Fibroblast of mammary gland (primary cell): ENCODE results near the gene CEACAM16.
A peak's percentile ranks its signal among the peaks of the same experiment; 100 is the strongest.

Source experiments
- DNase-seq: peaks from one replicate; pipeline ENCODE4 v3.0.0-alpha.2; 2010; ENCODE audit warnings: low read depth
- H3K4me3 ChIP-seq: 2 replicates; pipeline ENCODE4 v1.5.1; 2011; ENCODE audit warnings: low read depth, mild to moderate bottlenecking, low read length, moderate library complexity; ENCODE audit not compliant: control insufficient read depth
- CTCF ChIP-seq: conservative IDR thresholded peaks from 2 replicates; pipeline ENCODE4 v1.5.1; 2011; ENCODE audit warnings: low read depth, low read length, inconsistent platforms; ENCODE audit not compliant: control insufficient read depth, insufficient read depth

CEACAM16 gene

GRCh38 chr19:44723952-44724319 is 25.0 kb downstream of the CEACAM16 start:
- peak; percentile 81 for DNase-seq
- no peak overlapping the region for H3K4me3 ChIP-seq

GRCh38 chr19:44725251-44725650 is 26.3 kb downstream of the CEACAM16 start:
- no peak for DNase-seq
- no peak for TF ChIP-seq CTCF
- H3K4me3 ChIP-seq = no peak overlapping the region

More at GRCh38 chr19:44723952-44724319, 25.0 kb downstream of the CEACAM16 start:
- TF ChIP-seq CTCF = peak; percentile 99

- DNase-seq = no peak
- H3K4me3 ChIP-seq = no peak overlapping the region
- TF ChIP-seq CTCF = no peak
Measured at GRCh38 chr19:44725684-44726083, 26.7 kb downstream of the CEACAM16 start.

GRCh38 chr19:44726465-44726864 is 27.5 kb downstream of the CEACAM16 start:
- DNase-seq = no peak
- no peak for TF ChIP-seq CTCF
- H3K4me3 ChIP-seq = no peak overlapping the region

- no peak for TF ChIP-seq CTCF
- DNase-seq = no peak
- H3K4me3 ChIP-seq = no peak overlapping the region
Measured at GRCh38 chr19:44728178-44728577, 29.2 kb downstream of the CEACAM16 start.

GRCh38 chr19:44729516-44730033 is 30.6 kb downstream of the CEACAM16 start:
- TF ChIP-seq CTCF = no peak
- no peak overlapping the region for H3K4me3 ChIP-seq
- no peak for DNase-seq

- no peak for DNase-seq
- no peak for TF ChIP-seq CTCF
- no peak overlapping the region for H3K4me3 ChIP-seq
Measured at GRCh38 chr19:44731081-44731480, 32.1 kb downstream of the CEACAM16 start.
